ENCODE data around the gene ARHGEF12.

Gene ARHGEF12

DNA sequence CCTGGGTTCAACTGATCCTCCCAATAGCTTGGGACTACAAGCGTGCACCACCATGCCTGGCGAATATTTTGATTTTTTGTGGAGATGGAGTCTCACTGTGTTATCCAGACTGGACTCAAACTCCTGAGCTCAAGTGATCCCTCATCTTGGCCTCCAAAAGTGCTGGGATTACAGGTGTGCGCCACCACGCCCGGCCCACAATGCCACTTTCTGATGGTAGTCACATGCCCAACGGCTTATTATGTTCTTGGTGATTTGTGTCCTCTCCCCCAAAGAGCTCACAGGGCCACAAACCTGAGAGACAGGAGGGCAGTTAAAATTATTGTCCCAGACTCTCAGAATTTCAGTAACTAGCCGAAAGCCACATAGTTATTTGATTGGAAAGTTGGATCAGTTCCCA lies 185.0 kb downstream of the ARHGEF12 start:
- DNase-seq, result no peak

DNA sequence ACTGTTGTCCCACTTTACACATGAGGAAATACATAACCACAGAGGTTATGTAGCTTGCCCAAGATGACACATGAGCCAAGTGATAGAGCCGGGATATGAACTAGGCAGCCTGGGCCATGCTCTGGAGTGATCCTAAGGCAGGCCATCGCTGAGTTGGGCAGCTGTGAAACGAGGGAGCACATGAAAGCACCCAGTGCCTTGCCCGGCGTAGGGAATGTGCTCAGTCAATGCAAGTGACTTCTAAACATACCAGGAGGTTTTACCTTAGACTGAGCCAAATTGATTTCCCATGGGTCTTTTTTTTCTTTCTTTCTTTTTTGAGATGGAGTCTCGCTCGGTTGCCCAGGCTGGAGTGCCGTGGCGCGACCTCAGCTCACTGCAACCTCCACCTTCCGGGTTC lies 185.8 kb downstream of the ARHGEF12 start:
- no peak for DNase-seq

DNA sequence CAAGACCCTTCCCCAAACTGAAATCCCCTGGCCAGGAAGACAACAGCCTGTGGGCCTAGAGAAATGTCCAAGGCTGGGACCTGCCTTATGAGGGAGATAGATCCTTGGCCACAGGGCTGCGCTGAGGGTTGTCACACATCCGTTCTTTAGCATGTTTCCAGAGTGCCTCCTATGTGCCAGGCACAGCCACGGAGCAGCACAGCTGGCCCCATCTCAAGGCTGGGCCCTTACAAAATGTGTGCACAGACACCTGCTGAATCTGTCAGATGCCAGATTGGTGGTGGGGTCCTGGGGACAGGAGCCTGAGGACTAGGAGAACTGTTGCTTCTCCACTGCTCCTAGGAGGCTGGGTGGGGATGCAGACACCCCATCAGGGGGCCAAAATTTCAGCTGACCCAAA lies 186.5 kb downstream of the ARHGEF12 start:
- DNase-seq, result no peak

DNA sequence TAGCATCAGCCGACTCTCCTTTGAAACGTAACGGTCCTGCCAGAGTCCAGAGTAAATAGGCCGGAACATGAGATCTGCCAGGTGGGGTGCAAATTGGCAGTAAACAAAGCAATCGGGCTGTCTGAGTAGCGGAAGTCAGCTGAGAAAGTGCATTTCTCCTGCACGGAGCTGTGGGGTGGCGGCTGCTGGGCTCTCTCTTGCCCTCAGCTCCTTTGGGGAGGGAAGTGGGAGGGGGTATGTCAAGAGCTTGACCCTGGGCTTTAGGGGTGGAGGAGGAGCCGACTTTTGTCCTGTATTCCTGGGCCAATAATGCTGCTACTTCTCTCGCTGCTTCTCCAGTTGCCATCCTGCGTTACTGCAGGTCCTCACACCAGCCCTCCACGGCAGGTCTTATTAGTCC lies 187.0 kb downstream of the ARHGEF12 start:
- DNase-seq, result peak in 1 of 2 experiments; percentile 37

DNA sequence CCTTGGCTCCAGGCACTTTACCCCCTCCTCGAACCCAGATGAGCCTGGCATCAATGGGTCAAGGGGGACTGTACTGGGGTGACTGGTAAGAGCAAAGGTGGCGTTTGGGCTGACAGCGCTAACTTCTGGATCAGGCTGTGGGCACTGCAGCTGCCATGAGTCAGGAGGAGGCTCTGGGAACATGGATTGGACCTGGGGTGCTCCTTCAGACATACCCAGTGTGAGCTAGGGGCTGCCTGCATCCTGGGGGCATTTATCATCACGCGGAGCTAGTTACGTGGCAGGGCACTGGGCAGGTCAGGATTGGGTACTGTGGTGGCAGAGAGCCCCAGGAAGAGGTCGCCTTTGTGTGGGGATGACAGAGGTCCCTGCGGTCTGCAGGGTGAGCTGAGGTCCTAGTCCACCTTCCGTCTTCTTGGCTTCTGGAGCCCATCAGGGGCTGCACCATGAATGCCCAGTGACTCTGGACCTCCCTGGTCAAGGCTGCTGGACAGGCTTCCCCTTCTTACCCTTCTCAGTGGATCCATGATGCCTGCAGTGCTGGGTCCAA lies 188.4 kb downstream of the ARHGEF12 start:
- DNase-seq, result no peak

DNA sequence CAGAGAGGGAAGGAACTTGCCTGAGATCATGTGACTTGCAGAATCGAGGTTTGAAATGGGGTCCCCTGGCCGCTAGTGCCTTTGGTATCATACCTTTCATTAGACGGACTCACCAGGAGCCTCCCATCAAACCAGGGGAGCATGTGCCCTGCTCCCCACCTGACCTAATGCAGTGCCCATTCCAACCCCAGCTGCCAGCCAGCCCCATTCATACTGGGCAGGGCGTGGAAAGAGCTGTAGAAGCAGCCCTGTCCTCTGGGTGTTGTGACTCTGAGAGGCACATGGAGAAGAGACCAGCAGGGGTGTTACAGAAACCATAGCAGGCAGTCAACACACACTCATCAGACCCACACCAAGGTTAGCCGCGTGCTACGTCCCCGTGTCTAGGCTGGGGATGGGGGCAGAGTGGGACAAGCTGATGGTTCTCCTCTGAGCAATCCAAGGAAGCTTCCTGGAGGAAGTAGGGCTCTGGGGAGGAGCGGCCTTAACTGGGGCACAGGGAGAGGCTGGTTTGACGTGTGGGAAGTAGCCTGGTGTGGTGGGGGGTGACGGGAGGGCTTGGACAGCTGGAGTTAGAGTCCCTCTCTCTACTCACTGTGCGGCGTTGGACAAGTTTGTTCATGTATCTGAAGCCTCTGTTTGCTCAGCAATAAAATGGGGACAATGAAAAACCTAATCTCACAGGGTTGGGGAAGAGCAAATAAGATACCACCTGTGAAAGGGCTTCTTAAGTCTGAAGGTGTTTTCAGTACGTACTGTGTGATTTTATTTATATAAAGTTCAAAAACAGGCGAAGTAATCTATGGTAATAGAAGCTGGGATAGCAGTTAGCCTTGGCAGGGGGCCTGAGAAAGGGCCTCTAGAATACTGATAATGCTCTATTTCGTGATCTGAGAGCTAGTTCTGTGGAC lies 189.3 kb downstream of the ARHGEF12 start:
- DNase-seq, result peak; percentile 57 to 65

DNA sequence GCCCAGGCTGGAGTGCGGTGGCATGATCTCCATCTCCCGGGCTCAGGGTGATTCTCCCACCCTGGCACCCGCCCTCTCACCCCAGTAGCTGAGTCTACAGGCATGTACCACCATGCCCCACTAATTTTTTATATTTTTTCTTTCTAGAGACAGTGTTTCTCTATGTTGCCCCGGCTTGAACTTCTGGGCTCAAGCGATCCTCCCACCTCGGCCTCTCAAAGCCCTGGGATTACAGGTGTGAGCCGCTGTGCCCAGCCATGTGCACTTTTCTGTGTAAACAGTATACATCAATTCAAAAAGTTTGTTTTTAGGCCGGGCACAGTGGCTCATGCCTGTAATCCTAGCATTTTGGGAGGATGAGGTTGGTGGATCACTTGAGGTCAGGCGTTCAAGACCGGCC lies 190.0 kb downstream of the ARHGEF12 start:
- DNase-seq, result no peak

DNA sequence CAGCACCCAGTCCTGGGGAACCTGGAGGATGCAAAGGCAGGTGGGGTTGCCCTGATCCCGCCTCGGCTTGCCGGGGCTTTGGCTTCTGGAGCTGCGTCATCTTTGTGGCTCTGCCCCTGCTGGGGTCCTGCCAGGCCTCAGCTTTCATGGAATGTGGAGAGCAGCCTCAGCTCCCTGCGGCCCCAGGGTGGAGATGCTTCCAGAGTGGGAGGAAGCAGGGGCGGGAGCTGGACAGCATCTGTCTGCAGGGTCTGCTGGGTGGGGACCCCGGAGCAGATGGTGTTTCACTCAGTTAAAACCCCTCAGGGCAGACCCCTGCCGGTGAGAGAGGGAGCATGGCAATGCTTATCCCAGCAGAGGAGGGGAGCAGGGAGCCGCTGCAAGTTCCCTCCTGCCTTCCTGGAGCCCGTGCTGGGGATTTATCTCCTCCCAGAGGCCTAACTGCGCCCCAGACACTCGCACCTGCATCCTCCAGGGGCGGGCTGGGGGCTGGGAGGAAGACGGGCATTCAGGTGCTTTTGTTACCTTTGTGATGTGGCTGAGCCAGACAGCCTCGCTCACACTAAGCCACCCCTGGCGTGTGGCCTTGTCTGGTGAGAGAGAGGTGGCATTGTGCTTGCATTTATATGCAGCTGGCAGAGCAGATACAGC lies 191.0 kb downstream of the ARHGEF12 start:
- peak; percentile 71 to 79 for DNase-seq

DNA sequence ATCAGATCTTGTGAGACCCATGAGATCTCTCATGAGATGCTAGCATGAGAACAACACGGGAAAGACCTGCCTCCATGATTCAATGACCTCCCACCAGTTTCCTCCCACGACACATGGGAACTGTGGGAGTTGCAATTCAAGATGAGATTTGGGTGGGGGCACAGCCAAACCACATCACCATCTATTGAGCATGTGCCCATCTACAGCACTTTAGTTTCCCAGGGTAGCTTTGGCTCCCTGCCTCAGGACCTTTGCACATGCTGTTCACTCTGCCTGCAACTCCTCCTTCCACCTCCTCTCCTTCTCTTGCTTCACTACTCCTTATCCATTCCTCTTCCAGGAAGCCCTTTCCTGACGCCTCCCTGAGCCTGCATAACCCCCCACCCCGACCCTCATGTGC lies 192.5 kb downstream of the ARHGEF12 start:
- no peak for DNase-seq

DNA sequence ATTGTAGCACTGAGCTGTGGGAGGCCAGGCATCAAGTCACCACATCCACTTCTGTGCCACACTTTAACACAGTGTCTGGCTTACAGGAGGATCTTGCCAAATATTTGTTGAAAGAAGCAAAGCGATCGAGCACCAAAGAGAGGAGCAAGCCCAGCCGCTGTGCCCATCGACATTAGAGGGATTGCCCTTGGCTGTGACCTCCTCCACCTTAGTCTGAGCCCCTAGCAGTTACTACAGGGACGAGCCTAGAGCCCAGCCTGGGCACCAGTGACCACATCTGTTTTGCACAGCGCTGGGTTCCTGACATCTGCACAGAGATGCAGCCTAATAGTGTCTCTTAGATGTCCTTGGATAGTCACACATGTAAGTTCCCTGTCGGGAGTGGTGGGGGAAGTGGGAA lies 193.0 kb downstream of the ARHGEF12 start:
- no peak for DNase-seq

DNA sequence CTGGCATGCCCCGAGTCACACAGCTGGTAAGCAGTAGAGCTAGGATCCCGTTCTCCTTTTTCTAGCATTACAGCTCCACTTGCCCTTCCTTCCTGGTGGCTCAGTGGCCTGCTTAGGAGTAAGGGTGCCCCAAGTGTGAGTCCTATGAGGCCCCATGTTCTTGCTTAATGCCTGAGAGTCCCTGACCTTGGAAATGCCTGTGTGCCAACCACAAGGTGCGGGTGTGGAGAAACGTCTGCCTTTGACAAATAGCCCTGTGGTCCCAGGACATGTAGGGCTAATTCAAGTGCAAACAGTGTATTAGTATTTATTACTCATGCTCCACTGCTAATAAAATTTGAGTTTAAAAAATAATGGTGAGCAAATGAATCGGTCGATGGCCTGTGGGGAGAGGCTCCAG lies 193.7 kb downstream of the ARHGEF12 start:
- DNase-seq, result no peak

DNA sequence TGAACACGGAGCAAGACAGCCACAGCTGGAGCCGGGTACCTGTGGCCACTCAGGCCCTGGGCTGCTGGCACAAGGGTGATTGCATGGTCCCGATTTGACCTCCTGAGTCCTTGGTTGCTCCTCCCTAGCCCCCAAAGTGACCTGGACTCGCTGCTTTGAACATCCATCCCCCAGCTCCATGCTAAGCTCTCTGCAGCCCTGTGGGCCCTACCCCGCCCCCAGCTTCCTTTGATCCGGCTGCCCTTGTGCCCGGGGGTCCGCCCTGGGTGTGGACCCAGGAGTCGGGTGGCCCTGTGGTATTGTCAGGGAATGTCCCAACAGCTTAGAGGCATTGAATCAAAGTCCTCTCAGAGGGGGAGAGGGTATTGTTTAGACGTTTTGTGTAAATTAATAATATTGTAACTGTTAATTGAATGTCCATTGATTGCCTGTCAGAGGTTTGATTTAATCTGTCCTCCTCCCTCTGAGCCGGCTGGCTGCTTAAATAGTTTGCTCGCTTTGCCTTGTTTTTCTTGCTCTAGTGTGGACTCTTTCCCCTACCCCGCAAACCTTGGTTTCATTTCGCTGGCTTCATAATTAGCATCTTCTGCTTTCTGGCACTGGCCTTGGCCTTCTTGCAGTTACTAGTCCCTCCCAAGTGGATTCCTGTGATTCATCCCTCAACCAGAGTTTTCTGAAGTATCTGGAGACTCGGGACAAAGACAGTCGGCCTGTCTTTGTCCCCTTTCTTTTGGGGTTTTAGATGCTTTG lies 196.0 kb downstream of the ARHGEF12 start:
- no peak for DNase-seq

DNA sequence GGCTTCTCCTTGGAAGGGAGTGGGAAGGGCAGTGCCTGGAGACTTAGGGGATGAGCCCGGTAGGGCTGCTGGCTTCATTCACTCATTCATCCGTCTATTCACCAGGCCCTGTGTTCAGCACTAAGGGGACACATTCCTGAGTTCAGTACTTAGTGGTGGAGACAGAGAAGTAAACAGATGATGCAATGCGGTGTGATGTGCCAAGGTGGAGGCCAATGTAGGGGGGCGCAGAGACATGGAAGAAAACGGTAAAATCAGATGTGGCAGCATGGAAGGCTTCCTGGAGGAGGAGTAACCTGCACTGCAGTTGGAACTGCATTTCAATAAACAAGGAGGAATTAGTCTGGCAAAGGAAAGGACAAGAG lies 196.6 kb downstream of the ARHGEF12 start:
- no peak for DNase-seq

DNA sequence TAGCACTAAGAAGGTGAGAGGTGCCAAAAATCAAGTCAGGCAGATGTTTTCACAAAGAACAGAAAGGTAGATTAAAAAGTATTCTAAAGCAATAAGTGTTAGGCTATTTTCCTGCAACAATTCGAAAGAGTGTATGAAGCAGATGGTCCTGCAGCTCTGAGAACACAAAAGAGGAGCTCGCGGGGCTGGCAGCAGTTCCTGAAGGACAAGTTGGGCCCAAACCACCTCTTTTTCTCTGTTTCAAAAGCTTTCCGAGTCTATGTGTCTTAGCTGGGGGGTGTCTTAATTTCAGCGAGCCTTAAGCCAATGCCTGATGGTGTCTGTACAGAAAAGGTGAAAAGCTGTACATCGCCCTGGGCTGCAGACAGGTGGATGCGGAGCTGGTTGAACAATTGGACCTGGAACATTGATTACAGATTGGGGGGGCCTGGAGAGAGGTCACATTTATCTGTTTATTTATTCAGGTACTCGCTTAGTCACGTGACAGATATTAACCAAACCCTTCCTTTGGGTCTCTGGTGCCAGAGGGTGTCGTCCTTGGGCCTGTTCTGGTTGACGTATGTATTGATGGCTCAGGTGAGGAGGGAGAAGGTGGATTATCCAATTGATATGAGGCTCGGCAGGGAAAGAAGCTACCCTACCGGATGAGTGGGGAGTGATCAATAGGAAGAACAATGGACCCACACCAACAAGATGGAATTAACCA lies 200.0 kb downstream of the ARHGEF12 start:
- DNase-seq, result no peak

DNA sequence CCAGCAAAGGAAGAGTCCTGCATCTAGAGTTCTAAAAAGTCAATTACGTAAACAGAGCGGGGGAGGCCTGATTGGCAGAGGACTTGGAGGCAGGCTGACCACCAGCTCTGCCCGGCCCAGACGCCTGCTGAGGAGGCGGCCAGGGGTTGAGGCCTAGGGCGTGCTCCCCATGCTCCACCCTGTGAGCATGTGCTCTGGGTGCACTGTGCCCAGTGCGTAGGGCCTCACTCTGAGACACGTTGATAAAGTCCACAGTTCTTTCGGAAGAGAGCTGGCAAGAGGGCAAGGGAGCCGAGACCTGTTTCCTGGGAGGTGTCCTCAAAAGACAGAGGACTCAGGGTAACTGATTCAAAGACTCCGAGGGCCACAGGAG lies 200.6 kb downstream of the ARHGEF12 start:
- DNase-seq, result no peak

DNA sequence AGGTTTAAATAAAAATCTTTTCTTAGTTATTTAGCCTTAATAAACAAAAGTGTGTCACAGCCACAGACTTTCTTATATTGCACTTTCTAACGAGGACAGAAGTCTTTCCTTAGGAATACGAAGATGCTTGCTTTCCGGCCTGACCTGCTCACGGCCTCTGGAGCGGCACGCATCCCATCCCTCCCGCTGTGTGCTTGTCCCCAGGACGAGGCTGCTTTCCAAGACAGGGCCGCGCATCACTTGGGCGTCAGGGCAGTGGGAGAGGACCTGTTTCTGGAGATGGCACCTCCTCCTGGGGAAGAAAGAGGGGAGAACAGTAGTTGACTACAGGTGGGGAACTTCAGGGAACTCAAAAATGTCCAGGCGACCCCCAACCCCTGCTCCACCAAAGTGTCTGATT lies 201.8 kb downstream of the ARHGEF12 start:
- DNase-seq, result no peak

DNA sequence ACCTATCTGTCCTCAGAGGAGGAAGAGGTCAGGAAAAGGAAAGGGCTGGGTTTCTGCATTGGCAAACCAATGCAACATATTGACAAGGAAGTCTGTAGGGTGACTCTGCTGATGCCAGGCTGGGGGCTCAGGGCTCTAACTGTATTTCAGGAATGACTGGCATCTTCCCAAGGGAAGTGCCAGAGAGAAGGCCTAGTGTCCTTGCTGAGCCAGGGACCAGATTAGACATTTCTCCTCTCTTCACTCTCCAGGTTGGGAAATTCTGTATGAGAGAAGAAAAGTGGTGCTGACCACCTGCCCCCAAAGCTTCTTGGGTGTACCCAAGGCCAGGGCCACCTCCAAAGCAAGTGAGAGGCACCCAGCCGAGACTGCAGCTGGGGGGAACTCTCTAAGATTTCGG lies 202.5 kb downstream of the ARHGEF12 start:
- DNase-seq, result no peak

Measured in NCI-H526 (cell line).